ENCODE data around the gene USP2.

Gene USP2

GRCh38 chr11:119375337-119376196 is 5.9 kb downstream of the USP2 start:
- no peak for FAIRE-seq

- no peak for FAIRE-seq
Measured at GRCh38 chr11:119374632-119375336, 6.7 kb downstream of the USP2 start.

- no peak for FAIRE-seq
Measured at GRCh38 chr11:119373921-119374631, 7.4 kb downstream of the USP2 start.

GRCh38 chr11:119373059-119373920 is 8.2 kb downstream of the USP2 start:
- FAIRE-seq: no peak

GRCh38 chr11:119372260-119373058 is 9.0 kb downstream of the USP2 start:
- FAIRE-seq: no peak

- no peak for FAIRE-seq
Measured at GRCh38 chr11:119371778-119372182, 9.7 kb downstream of the USP2 start.

- FAIRE-seq: no peak
Measured at GRCh38 chr11:119371067-119371601, 10.4 kb downstream of the USP2 start.

- no peak for FAIRE-seq
Measured at GRCh38 chr11:119370486-119371046, 10.9 kb downstream of the USP2 start.

- no peak for FAIRE-seq
Measured at GRCh38 chr11:119369132-119369925, 12.2 kb downstream of the USP2 start.

- no peak for FAIRE-seq
Measured at GRCh38 chr11:119368121-119369034, 13.1 kb downstream of the USP2 start.

- FAIRE-seq: no peak
Measured at GRCh38 chr11:119367661-119368120, 13.8 kb downstream of the USP2 start.

GRCh38 chr11:119366690-119367620 is 14.5 kb downstream of the USP2 start:
- no peak for FAIRE-seq

GRCh38 chr11:119365071-119365591 is 16.4 kb downstream of the USP2 start:
- FAIRE-seq: no peak

- FAIRE-seq: no peak
Measured at GRCh38 chr11:119363851-119364590, 17.5 kb downstream of the USP2 start.

- no peak for FAIRE-seq
Measured at GRCh38 chr11:119363081-119363850, 18.2 kb downstream of the USP2 start.

- no peak for FAIRE-seq
Measured at GRCh38 chr11:119362741-119363080, 18.8 kb downstream of the USP2 start.
